ENCODE measurements around the gene CA10. TPM values are rescaled to one million over a fixed set of nuclear protein-coding genes. Genes with fewer than 3 reads are reported as not detected.

CA10 gene
- total and polyA plus RNA-seq, 2 of the 4 experiments (the other 2 are of a cell fraction) = not detected

GRCh38 chr17:52030052-52030451, 128.5 kb downstream of the CA10 start:
- no peak for ATAC-seq (ENCODE audit: low read depth)
- dilution Hi-C loops (cut with HindIII; ENCODE audit: low sequenced_read_pairs, unreplicated experiment) = no loop called here

More at GRCh38 chr17:52030052-52030451, 128.5 kb downstream of the CA10 start:
- Histone ChIP-seq H3K4me3 (ENCODE audit: insufficient read depth, low read depth, low read length) (no peak overlapping the region), H2BK5ac (ENCODE audit: low read depth, low read length, poor library complexity, severe bottlenecking) (no peak overlapping the region), H3K4me1 (ENCODE audit: control insufficient read depth, insufficient read depth, low read length) (no peaks in the 10 kb centered on the region), H4K5ac (ENCODE audit: low read depth, low read length) (no peak overlapping the region), H3K27me3 (ENCODE audit: control insufficient read depth, insufficient read depth, low read length) (no peaks in the 10 kb centered on the region), H3K18ac (ENCODE audit: low read depth, low read length) (no peak overlapping the region), H2AFZ (replicated peaks; ENCODE audit: low read length, poor library complexity) (no peak overlapping the region), H3K56ac (ENCODE audit: extremely low read depth, insufficient read depth, low read length) (no peak overlapping the region), H3K4ac (ENCODE audit: low read depth, low read length) (no peak overlapping the region), H4K91ac (ENCODE audit: insufficient read depth, low read depth, low read length) (no peak overlapping the region), H3K14ac (replicated peaks; ENCODE audit: low read depth, low read length) (no peak overlapping the region), H3K9me1 (ENCODE audit: insufficient read depth, low read length) (no peaks in the 10 kb centered on the region), H2AK9ac (replicated peaks; ENCODE audit: low read depth, low read length, poor library complexity) (no peak overlapping the region), H3K4me2 (ENCODE audit: low read depth, low read length) (no peak overlapping the region), H3K27ac (ENCODE audit: insufficient read depth, low read length) (no peak overlapping the region), H3K36me3 (ENCODE audit: control insufficient read depth, insufficient read depth, low read length) (no peaks in the 10 kb centered on the region), H4K20me1 (ENCODE audit: insufficient read depth, low read length) (no peaks in the 10 kb centered on the region), H3K79me1 (ENCODE audit: low read depth in 1 of 2, low read length in 2 of 2) (no peaks in the 10 kb centered on the region), H3K9me3 (ENCODE audit: control insufficient read depth, insufficient read depth, low read length) (peaks cover 5% of the 10 kb centered on the region), H2BK20ac (ENCODE audit: low read depth, low read length) (no peak overlapping the region), H2AK5ac (ENCODE audit: low read depth, low read length) (no peak overlapping the region), H2BK120ac (ENCODE audit: low read depth, low read length) (no peak overlapping the region), H3K9ac (ENCODE audit: low read depth, low read length) (no peak overlapping the region), H2BK15ac (ENCODE audit: low read depth, low read length) (no peak overlapping the region), H3K23ac (ENCODE audit: low read depth, low read length) (no peak overlapping the region), H4K8ac (ENCODE audit: low read depth in 2 of 2, low read length in 2 of 2) (no peak overlapping the region)
- intact Hi-C loops (cut with micrococcal nuclease) = no loop called here
- in situ Hi-C loops (cut with MboI; ENCODE audit: low sequenced_read_pairs) = no loop called here
- TF ChIP-seq MAZ (IDR thresholded peaks at IDR 0.05; ENCODE audit: borderline replicate concordance, low read depth, low read length) (no peak), CEBPB (IDR thresholded peaks at IDR 0.05; ENCODE audit: low read depth, low read length) (no peak), FOS (IDR thresholded peaks at IDR 0.05; ENCODE audit: low read depth, low read length) (no peak), RCOR1 (IDR thresholded peaks at IDR 0.05; ENCODE audit: insufficient replicate concordance, low read length) (no peak), SMC3 (IDR thresholded peaks at IDR 0.05; ENCODE audit: low read depth, low read length) (no peak), MXI1 (IDR thresholded peaks at IDR 0.05; ENCODE audit: borderline replicate concordance, low read depth, low read length) (no peak), RFX5 (IDR thresholded peaks at IDR 0.05; ENCODE audit: low read depth, low read length) (no peak), POLR2A (IDR thresholded peaks at IDR 0.05; ENCODE audit: low read depth, low read length) (no peak), MAFK (IDR thresholded peaks at IDR 0.05; ENCODE audit: low read depth, low read length) (no peak), CHD1 (IDR thresholded peaks at IDR 0.05; ENCODE audit: low read depth, low read length) (no peak), RAD21 (IDR thresholded peaks at IDR 0.05; ENCODE audit: low read length) (no peak), BHLHE40 (IDR thresholded peaks at IDR 0.05; ENCODE audit: low read depth, low read length) (no peak), ELK1 (IDR thresholded peaks at IDR 0.05; ENCODE audit: borderline replicate concordance, low read depth, low read length) (no peak), NFE2L2 (IDR thresholded peaks at IDR 0.05; ENCODE audit: low read depth, low read length) (no peak)
- TF ChIP-seq, protein P1, sequence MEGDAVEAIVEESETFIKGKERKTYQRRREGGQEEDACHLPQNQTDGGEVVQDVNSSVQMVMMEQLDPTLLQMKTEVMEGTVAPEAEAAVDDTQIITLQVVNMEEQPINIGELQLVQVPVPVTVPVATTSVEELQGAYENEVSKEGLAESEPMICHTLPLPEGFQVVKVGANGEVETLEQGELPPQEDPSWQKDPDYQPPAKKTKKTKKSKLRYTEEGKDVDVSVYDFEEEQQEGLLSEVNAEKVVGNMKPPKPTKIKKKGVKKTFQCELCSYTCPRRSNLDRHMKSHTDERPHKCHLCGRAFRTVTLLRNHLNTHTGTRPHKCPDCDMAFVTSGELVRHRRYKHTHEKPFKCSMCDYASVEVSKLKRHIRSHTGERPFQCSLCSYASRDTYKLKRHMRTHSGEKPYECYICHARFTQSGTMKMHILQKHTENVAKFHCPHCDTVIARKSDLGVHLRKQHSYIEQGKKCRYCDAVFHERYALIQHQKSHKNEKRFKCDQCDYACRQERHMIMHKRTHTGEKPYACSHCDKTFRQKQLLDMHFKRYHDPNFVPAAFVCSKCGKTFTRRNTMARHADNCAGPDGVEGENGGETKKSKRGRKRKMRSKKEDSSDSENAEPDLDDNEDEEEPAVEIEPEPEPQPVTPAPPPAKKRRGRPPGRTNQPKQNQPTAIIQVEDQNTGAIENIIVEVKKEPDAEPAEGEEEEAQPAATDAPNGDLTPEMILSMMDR (conservative IDR thresholded peaks at IDR 0.05; ENCODE audit: low read depth, low read length) = no peak
- TF ChIP-seq, protein P2, sequence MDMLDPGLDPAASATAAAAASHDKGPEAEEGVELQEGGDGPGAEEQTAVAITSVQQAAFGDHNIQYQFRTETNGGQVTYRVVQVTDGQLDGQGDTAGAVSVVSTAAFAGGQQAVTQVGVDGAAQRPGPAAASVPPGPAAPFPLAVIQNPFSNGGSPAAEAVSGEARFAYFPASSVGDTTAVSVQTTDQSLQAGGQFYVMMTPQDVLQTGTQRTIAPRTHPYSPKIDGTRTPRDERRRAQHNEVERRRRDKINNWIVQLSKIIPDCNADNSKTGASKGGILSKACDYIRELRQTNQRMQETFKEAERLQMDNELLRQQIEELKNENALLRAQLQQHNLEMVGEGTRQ (IDR thresholded peaks at IDR 0.05; ENCODE audit: low read depth, low read length) = no peak
- ChIA-PET POLR2A (ENCODE audit: unreplicated experiment) (no interaction called here), CTCF (no interaction called here)
- WGBS, 2 experiments (ENCODE audit: extremely low coverage in 2 of 2, insufficient read length in 1 of 2) = no CpG with 5 or more reads among the region's 3 CpGs
- DNase-seq = no peak
- no TSS peak for BruUV-seq (replicated peaks)
